Sigmoid colon (tissue), 7 donors: ENCODE data around the gene IL15. TPM values are rescaled to one million over a fixed set of nuclear protein-coding genes. Genes with fewer than 3 reads are reported as not detected.
"Not testable (repeated sequence)": the region's sequence is repeated elsewhere in the genome, so short reads cannot be mapped to it uniquely, and the experiment has no call there.

Experiments
- DNase-seq: peaks from one replicate; pipeline ENCODE4 v3.0.0-alpha.2; 2019
- H3K27ac ChIP-seq, 4 donors: fragments of 200-600 bp; sonication (generic); one replicate each; pipeline ENCODE4 v1.5.1; 2016 to 2019; ENCODE audit warnings: mild to moderate bottlenecking in 1 of 4
- H3K27me3 ChIP-seq, 3 donors: fragments of 200-600 bp; sonication (generic); one replicate each; pipeline ENCODE4 v1.5.1; 2019; ENCODE audit warnings: mild to moderate bottlenecking in 1 of 3
- H3K36me3 ChIP-seq, 4 donors: fragments of 200-600 bp; sonication (generic); one replicate each; pipeline ENCODE4 v1.5.1; 2016 to 2019
- H3K4me1 ChIP-seq, 4 donors: fragments of 200-600 bp; sonication (generic); one replicate each; pipeline ENCODE4 v1.5.1; 2017 to 2019
- H3K4me3 ChIP-seq, 4 donors: fragments of 200-600 bp; sonication (generic); one replicate each; pipeline ENCODE4 v1.5.1; 2017 to 2019; ENCODE audit warnings: mild to moderate bottlenecking in 2 of 4, moderate library complexity in 1 of 4
- H3K9me3 ChIP-seq, 4 donors: fragments of 200-600 bp in 3 of 4; sonication (generic) in 3 of 4; one replicate each; pipeline versions ENCODE4 v1.5.1 to v1.6.1; 2013 to 2019
- CTCF ChIP-seq, 4 experiments: fragments of 450-650 bp in 3 of 4; fragments of 200-600 bp in 1 of 4; IDR thresholded peaks; one replicate each; pipeline ENCODE4 v1.5.1; 2016 to 2019; ENCODE audit warnings: antibody characterized with exemption in 4 of 4, mild to moderate bottlenecking in 3 of 4, moderate library complexity in 2 of 4
- EP300 ChIP-seq, 4 donors: sonication (generic); formaldehyde crosslinking; IDR thresholded peaks; one replicate each; pipeline ENCODE4 v1.6.1; 2017; ENCODE audit warnings: antibody characterized with exemption in 4 of 4
- POLR2A ChIP-seq, 2 donors: fragments of 450-650 bp; IDR thresholded peaks; one replicate each; pipeline ENCODE4 v1.6.1; 2016; ENCODE audit warnings: antibody characterized with exemption in 2 of 2, mild to moderate bottlenecking in 2 of 2, moderate library complexity in 2 of 2
- POLR2AphosphoS5 ChIP-seq, 4 donors: sonication (generic); formaldehyde crosslinking; IDR thresholded peaks; one replicate each; pipeline ENCODE4 v1.6.1; 2017; ENCODE audit warnings: antibody characterized with exemption in 4 of 4
- WGBS, 2 donors: extraction: QIAGEN DNeasy Blood & Tissue Kit; methylation state at CpG; one replicate each; pipeline ENCODE4 v1.1.7; 2013; 5-methylcytosine and 5-hydroxymethylcytosine counted together
- intact Hi-C: fragments of 100-400 bp; cut with DNase I; formaldehyde crosslinking; loops from one replicate; pipeline ENCODE4 v1.15.1; 2023
- polyA plus RNA-seq, 3 donors: library from polyadenylated mRNA; stranded (reverse); fragments of 200-250 nt; gene quantifications; one replicate each; pipeline ENCODE4 v1.2.3, GENCODE V29; 2013
- total RNA-seq, 4 donors: library from RNA; depleted of rRNA; stranded (reverse); fragments of >200 nt; gene quantifications; one replicate each; pipeline ENCODE4 v1.1.0, GENCODE V29; 2016
- donor health status: healthy with polysubstance abuse.
- donor health status: Bipolar disorder and iron deficiency.
- donor health status: healthy.

Gene IL15
- total and polyA plus RNA-seq, 7 donors, result 5.9 to 16.1 (median 6.5) TPM

GRCh38 chr4:141605425-141605856 lies 30.9 kb upstream of the IL15 start:
- no peak for TF ChIP-seq CTCF (IDR thresholded peaks at IDR 0.05)
- TF ChIP-seq EP300 (IDR thresholded peaks at IDR 0.05), result no peak
- no peak for TF ChIP-seq POLR2AphosphoS5 (IDR thresholded peaks at IDR 0.05)
- no peak for TF ChIP-seq POLR2A (IDR thresholded peaks at IDR 0.05)
- Histone ChIP-seq H3K9me3 (no peaks in the 10 kb centered on the region), H3K4me3 (no peak overlapping the region), H3K27me3 (no peaks in the 10 kb centered on the region), H3K36me3 (no peaks in the 10 kb centered on the region), H3K27ac (no peak overlapping the region), H3K4me1 (no peaks in the 10 kb centered on the region)
- intact Hi-C loops, result no loop called here
- no peak for DNase-seq
- whole genome bisulfite sequencing, 2 donors, result 90 to 92% methylated on average over 18 of the region's 18 CpGs

GRCh38 chr4:141609243-141609642 lies 27.1 kb upstream of the IL15 start:
- Histone ChIP-seq H3K4me3 (no peak overlapping the region), H3K27me3 (no peaks in the 10 kb centered on the region), H3K36me3 (no peaks in the 10 kb centered on the region), H3K27ac (no peak overlapping the region), H3K4me1 (no peaks in the 10 kb centered on the region), H3K9me3 (no peaks in the 10 kb centered on the region)
- TF ChIP-seq EP300 (IDR thresholded peaks at IDR 0.05) (no peak), CTCF (IDR thresholded peaks at IDR 0.05) (no peak), POLR2AphosphoS5 (IDR thresholded peaks at IDR 0.05) (no peak), POLR2A (IDR thresholded peaks at IDR 0.05) (no peak)
- WGBS, 2 donors, result 77 to 83% methylated on average over 4 of the region's 4 CpGs
- intact Hi-C loops, result no loop called here
- DNase-seq, result no peak

- Histone ChIP-seq H3K9me3 (no peaks in the 10 kb centered on the region), H3K4me1 (no peaks in the 10 kb centered on the region), H3K36me3 (no peaks in the 10 kb centered on the region), H3K4me3 (no peak overlapping the region), H3K27me3 (no peaks in the 10 kb centered on the region), H3K27ac (no peak overlapping the region)
- intact Hi-C loops, result no loop called here
- TF ChIP-seq POLR2AphosphoS5 (IDR thresholded peaks at IDR 0.05) (no peak), EP300 (IDR thresholded peaks at IDR 0.05) (no peak), CTCF (IDR thresholded peaks at IDR 0.05) (no peak), POLR2A (IDR thresholded peaks at IDR 0.05) (no peak)
- DNase-seq, result no peak
These were observed 26.0 kb upstream of the IL15 start for GRCh38 chr4:141610365-141610764.

GRCh38 chr4:141614878-141615586 lies 21.4 kb upstream of the IL15 start:
- H3K4me1 ChIP-seq, result no peaks in the 10 kb centered on the region
- DNase-seq, result no peak
- intact Hi-C loops, result no loop called here
- no peak overlapping the region for H3K4me3 ChIP-seq
- no peaks in the 10 kb centered on the region for H3K9me3 ChIP-seq
- no peak for TF ChIP-seq EP300 (IDR thresholded peaks at IDR 0.05)
- TF ChIP-seq POLR2A (IDR thresholded peaks at IDR 0.05), result no peak
- TF ChIP-seq CTCF (IDR thresholded peaks at IDR 0.05), result no peak
- no peak for TF ChIP-seq POLR2AphosphoS5 (IDR thresholded peaks at IDR 0.05)
- no peak overlapping the region for H3K27ac ChIP-seq
- no peaks in the 10 kb centered on the region for H3K36me3 ChIP-seq
- 80% methylated on average over 11 of the region's 11 CpGs for WGBS, 2 donors
- no peaks in the 10 kb centered on the region for H3K27me3 ChIP-seq

GRCh38 chr4:141615587-141615918 lies 20.8 kb upstream of the IL15 start:
- not testable (repeated sequence) for DNase-seq

More at GRCh38 chr4:141615587-141615918, 20.8 kb upstream of the IL15 start:
- H3K36me3 ChIP-seq, intact Hi-C loops, H3K4me3 ChIP-seq, H3K27ac ChIP-seq, H3K27me3 ChIP-seq, H3K9me3 ChIP-seq, H3K4me1 ChIP-seq: not testable (repeated sequence)
- 95 to 97% methylated on average over 8 of the region's 8 CpGs for WGBS, 2 donors
